IPS DF 19.7 (cell line): ENCODE results near the gene PHC2.

Source experiments
- DNase-seq: peaks from one replicate; pipeline ENCODE4 v3.0.0-alpha.2; 2013; ENCODE audit warnings: low read depth, low spot score

Gene PHC2

GRCh38 chr1:33390542-33390941 is 40.4 kb downstream of the PHC2 start:
- no peak for DNase-seq

- DNase-seq = no peak
These were observed 41.8 kb downstream of the PHC2 start for GRCh38 chr1:33388805-33389771.

- no peak for DNase-seq
These were observed 43.3 kb downstream of the PHC2 start for GRCh38 chr1:33387625-33388024.

GRCh38 chr1:33385251-33385650 is 45.6 kb downstream of the PHC2 start:
- DNase-seq = no peak

GRCh38 chr1:33384040-33384812 is 46.7 kb downstream of the PHC2 start:
- no peak for DNase-seq

GRCh38 chr1:33383489-33383888 is 47.4 kb downstream of the PHC2 start:
- no peak for DNase-seq

- no peak for DNase-seq
These were observed 48.1 kb downstream of the PHC2 start for GRCh38 chr1:33382661-33383415.

- no peak for DNase-seq
These were observed 48.9 kb downstream of the PHC2 start for GRCh38 chr1:33381977-33382376.

- no peak for DNase-seq
These were observed 50.1 kb downstream of the PHC2 start for GRCh38 chr1:33380811-33381210.

GRCh38 chr1:33379631-33380354 is 51.1 kb downstream of the PHC2 start:
- DNase-seq = no peak

GRCh38 chr1:33378976-33379375 is 51.9 kb downstream of the PHC2 start:
- no peak for DNase-seq

GRCh38 chr1:33378524-33378923 is 52.4 kb downstream of the PHC2 start:
- DNase-seq = no peak

- no peak for DNase-seq
These were observed 53.1 kb downstream of the PHC2 start for GRCh38 chr1:33377756-33378155.

- DNase-seq = no peak
These were observed 53.9 kb downstream of the PHC2 start for GRCh38 chr1:33377013-33377412.

GRCh38 chr1:33375316-33375715 is 55.6 kb downstream of the PHC2 start:
- DNase-seq = no peak

GRCh38 chr1:33374336-33375105 is 56.4 kb downstream of the PHC2 start:
- DNase-seq = no peak

- no peak for DNase-seq
These were observed 57.3 kb downstream of the PHC2 start for GRCh38 chr1:33373606-33374005.

GRCh38 chr1:33372677-33373076 is 58.2 kb downstream of the PHC2 start:
- no peak for DNase-seq

- no peak for DNase-seq
These were observed 58.7 kb downstream of the PHC2 start for GRCh38 chr1:33372162-33372561.

- DNase-seq = no peak
These were observed 59.6 kb downstream of the PHC2 start for GRCh38 chr1:33371334-33371733.

- DNase-seq = no peak
These were observed 60.1 kb downstream of the PHC2 start for GRCh38 chr1:33370827-33371226.
